Thyroid gland (tissue), 4 donors: ENCODE measurements around the gene ECEL1. TPM values are rescaled to one million over a fixed set of nuclear protein-coding genes. Genes with fewer than 3 reads are reported as not detected.

Experiments used
- DNase-seq, 2 donors: peaks; one replicate each; pipeline ENCODE4 v3.0.0-alpha.2; 2019
- H3K27ac ChIP-seq, 3 donors: fragments of 200-600 bp; sonication (generic); 1 replicate in 2 of 3; 2 replicates in 1 of 3; pipeline ENCODE4 v1.5.1; 2016 to 2019; ENCODE audit warnings: mild to moderate bottlenecking in 1 of 3, moderate library complexity in 1 of 3
- H3K27me3 ChIP-seq: fragments of 200-600 bp; sonication (generic); one replicate; pipeline ENCODE4 v1.5.1; 2019
- H3K36me3 ChIP-seq, 2 donors: fragments of 200-600 bp; sonication (generic); one replicate each; pipeline ENCODE4 v1.5.1; 2016 to 2019
- H3K4me1 ChIP-seq, 2 donors: fragments of 200-600 bp; sonication (generic); one replicate each; pipeline ENCODE4 v1.5.1; 2017 to 2019
- H3K4me3 ChIP-seq, 3 donors: fragments of 200-600 bp; sonication (generic); replicated peaks in 1 of 3; 1 replicate in 2 of 3; 2 replicates in 1 of 3; pipeline ENCODE4 v1.5.1; 2016; ENCODE audit warnings: mild to moderate bottlenecking in 1 of 3
- H3K9me3 ChIP-seq: fragments of 200-600 bp; sonication (generic); one replicate; pipeline ENCODE4 v1.5.1; 2017
- POLR2A ChIP-seq, 2 donors: fragments of 450-650 bp; IDR thresholded peaks; one replicate each; pipeline ENCODE4 v1.6.1; 2017; ENCODE audit warnings: antibody characterized with exemption in 2 of 2, mild to moderate bottlenecking in 2 of 2, moderate library complexity in 1 of 2
- WGBS, 2 donors: methylation state at CpG; one replicate each; pipeline ENCODE4 v1.1.5; 2017; 5-methylcytosine and 5-hydroxymethylcytosine counted together
- intact Hi-C: fragments of 100-400 bp; cut with DNase I; formaldehyde crosslinking; loops from one replicate; pipeline ENCODE4 v1.15.1; 2023
- total RNA-seq, 4 donors: library from RNA; depleted of rRNA; stranded (reverse); fragments of >200 nt; gene quantifications; one replicate each; pipeline ENCODE4 v1.2.3, GENCODE V29; 2016
- TF ChIP-seq, protein P1 (sequence below), 6 experiments: fragments of 200-600 bp in 3 of 6; fragments of 450-650 bp in 3 of 6; sonication (generic) in 3 of 6; IDR thresholded peaks; one replicate each; pipeline ENCODE4 v1.5.1; 2016 to 2019; ENCODE audit warnings: antibody characterized with exemption in 6 of 6, mild to moderate bottlenecking in 2 of 6, inconsistent platforms in 1 of 6, moderate library complexity in 1 of 6

Gene ECEL1
- 1 to 10 TPM in 2 of 4 donors, under 1 TPM in 2; 0.11 to 1.5 (median 1.2) TPM for total RNA-seq

- 1 to 20% methylated on average over 1 to 28 of the region's 102 CpGs for WGBS, 2 donors
- TF ChIP-seq, protein P1, sequence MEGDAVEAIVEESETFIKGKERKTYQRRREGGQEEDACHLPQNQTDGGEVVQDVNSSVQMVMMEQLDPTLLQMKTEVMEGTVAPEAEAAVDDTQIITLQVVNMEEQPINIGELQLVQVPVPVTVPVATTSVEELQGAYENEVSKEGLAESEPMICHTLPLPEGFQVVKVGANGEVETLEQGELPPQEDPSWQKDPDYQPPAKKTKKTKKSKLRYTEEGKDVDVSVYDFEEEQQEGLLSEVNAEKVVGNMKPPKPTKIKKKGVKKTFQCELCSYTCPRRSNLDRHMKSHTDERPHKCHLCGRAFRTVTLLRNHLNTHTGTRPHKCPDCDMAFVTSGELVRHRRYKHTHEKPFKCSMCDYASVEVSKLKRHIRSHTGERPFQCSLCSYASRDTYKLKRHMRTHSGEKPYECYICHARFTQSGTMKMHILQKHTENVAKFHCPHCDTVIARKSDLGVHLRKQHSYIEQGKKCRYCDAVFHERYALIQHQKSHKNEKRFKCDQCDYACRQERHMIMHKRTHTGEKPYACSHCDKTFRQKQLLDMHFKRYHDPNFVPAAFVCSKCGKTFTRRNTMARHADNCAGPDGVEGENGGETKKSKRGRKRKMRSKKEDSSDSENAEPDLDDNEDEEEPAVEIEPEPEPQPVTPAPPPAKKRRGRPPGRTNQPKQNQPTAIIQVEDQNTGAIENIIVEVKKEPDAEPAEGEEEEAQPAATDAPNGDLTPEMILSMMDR (IDR thresholded peaks at IDR 0.05) = no peak
- no peak for TF ChIP-seq POLR2A (IDR thresholded peaks at IDR 0.05)
- H3K27me3 ChIP-seq = peaks cover 18% of the 10 kb centered on the region
Measured at GRCh38 chr2:232487385-232488096, at the start of gene ECEL1. Gene ECEL1 (minus strand): TSS chr2:232487834. CDS start chr2:232486653, 1,181 bp downstream.

GRCh38 chr2:232537079-232537478 lies 49.4 kb upstream of the ECEL1 start:
- DNase-seq = no peak
- no peaks in the 10 kb centered on the region for H3K4me1 ChIP-seq
- no peaks in the 10 kb centered on the region for H3K9me3 ChIP-seq
- H3K36me3 ChIP-seq = no peaks in the 10 kb centered on the region
- TF ChIP-seq, protein P1 (IDR thresholded peaks at IDR 0.05) = peak in 1 of 6 experiments; percentile 18
- TF ChIP-seq POLR2A (IDR thresholded peaks at IDR 0.05) = no peak
- H3K27me3 ChIP-seq = no peaks in the 10 kb centered on the region
- H3K27ac ChIP-seq = no peak overlapping the region
- no peak overlapping the region for H3K4me3 ChIP-seq
- intact Hi-C loops = no loop called here
- WGBS, 2 donors = 44 to 70% methylated on average over 3 to 4 of the region's 5 CpGs

More at GRCh38 chr2:232487385-232488096, at the start of gene ECEL1:
- peak within 1 kb of the TSS in 1 of 3 donors; percentile 24 for H3K4me3 ChIP-seq
- H3K9me3 ChIP-seq = no peaks in the 10 kb centered on the region
- peaks cover 0 to 23% of the 10 kb centered on the region in 2 donors for H3K4me1 ChIP-seq
- intact Hi-C loops = no loop called here
- DNase-seq = peak in 1 of 2 donors; percentile 17
- H3K36me3 ChIP-seq = no peaks in the 10 kb centered on the region
- no peak within 1 kb of the TSS for H3K27ac ChIP-seq

DNA sequence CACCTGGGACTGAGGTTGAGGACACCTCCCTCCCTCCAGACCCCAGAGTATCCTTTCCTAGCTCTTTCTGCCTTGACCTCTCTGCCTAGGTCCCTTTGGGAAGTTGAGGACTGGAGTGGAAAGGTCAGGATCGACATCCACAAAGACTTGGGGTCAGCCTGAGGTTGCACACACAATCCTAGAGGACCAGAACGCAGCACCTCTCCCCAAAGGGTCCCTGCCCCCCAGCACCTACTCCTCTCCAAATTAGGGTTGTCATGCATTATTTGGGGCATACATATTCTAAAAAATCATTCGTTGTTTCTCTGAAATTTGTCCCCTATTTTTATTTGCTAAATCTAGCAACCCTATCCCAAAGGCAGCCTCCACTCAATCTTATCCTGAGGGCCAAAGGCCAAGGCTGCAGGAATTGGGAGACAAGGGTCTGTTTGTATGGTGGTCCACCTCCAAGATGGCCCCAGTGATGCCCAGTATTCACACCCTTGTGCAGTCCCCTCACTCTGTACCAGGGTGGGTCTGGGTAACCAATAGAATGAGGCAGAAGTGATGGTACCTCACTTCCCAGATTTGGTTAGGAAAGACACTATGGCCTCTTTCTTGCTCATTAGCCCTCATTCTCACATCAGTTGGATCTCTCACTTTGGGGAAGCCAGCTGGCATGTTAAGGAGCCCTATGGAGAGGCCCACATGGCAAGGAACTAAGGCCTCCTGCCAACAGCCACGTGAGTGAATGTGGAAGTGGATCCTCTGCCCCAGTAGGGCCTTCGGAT lies 48.3 kb upstream of the ECEL1 start:
- H3K27ac ChIP-seq = no peak overlapping the region
- TF ChIP-seq, protein P1 (IDR thresholded peaks at IDR 0.05) = no peak
- TF ChIP-seq POLR2A (IDR thresholded peaks at IDR 0.05) = no peak
- no peaks in the 10 kb centered on the region for H3K4me1 ChIP-seq
- no peak for DNase-seq
- H3K4me3 ChIP-seq = no peak overlapping the region
- H3K36me3 ChIP-seq = no peaks in the 10 kb centered on the region
- no peaks in the 10 kb centered on the region for H3K9me3 ChIP-seq
- 86 to 93% methylated on average over 3 to 5 of the region's 5 CpGs for WGBS, 2 donors
- intact Hi-C loops = no loop called here
- H3K27me3 ChIP-seq = no peaks in the 10 kb centered on the region

DNA sequence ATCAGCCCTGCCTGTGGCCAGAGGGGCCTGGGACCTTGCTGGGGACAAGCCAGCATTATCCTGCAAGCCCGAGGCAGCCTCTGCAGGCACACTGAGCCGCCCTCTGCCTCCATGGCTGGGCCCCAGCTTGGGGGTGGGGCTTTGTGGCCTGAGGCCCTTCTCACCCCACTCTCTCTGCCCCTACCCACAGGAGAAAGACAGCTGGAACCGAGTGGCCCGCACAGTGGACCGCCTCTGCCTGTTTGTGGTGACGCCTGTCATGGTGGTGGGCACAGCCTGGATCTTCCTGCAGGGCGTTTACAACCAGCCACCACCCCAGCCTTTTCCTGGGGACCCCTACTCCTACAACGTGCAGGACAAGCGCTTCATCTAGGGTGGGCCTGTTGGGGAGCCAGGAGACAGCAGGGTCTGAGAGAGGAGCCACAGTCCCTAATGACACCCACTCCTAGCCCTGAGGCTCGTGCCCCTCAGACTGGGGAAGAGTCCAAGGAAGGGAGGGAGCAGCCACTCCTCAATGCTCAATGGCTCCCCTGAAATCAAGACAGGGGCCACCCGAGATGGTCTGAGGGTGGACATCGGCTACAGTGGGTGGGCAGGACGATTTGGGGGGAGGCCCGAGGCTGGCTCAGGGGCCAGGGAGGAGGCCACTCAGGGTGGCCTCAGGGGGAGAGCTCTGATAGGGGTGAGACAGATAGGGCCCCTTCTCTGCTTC lies 47.5 kb upstream of the ECEL1 start:
- no peak for TF ChIP-seq POLR2A (IDR thresholded peaks at IDR 0.05)
- TF ChIP-seq, protein P1 (IDR thresholded peaks at IDR 0.05) = no peak
- intact Hi-C loops = no loop called here

More for the DNA sequence above, 47.5 kb upstream of the ECEL1 start:
- H3K27me3 ChIP-seq = no peaks in the 10 kb centered on the region
- WGBS, 2 donors = 78 to 82% methylated on average over 12 to 14 of the region's 14 CpGs
- H3K4me1 ChIP-seq = no peaks in the 10 kb centered on the region
- no peaks in the 10 kb centered on the region for H3K9me3 ChIP-seq
- DNase-seq = no peak
- no peak overlapping the region for H3K27ac ChIP-seq
- H3K36me3 ChIP-seq = no peaks in the 10 kb centered on the region
- H3K4me3 ChIP-seq = no peak overlapping the region
